H1 (cell line): ENCODE data around the gene SGSM1. TPM values are rescaled to one million over a fixed set of nuclear protein-coding genes. Genes with fewer than 3 reads are reported as not detected.

Experiments used
- CTCF ChIA-PET: fragments of 300-600 bp; sonication (Branson Sonifier 250); formaldehyde crosslinking; loops from one replicate; lab custom pipeline; 2021; ENCODE audit not compliant: partially characterized antibody; lab: Charles Lee
- POLR2A ChIA-PET: fragments of 300-600 bp; sonication (Branson Sonifier 250); formaldehyde crosslinking; loops from one replicate; lab custom pipeline; 2021; ENCODE audit warnings: inconsistent platforms; ENCODE audit not compliant: partially characterized antibody; lab: Charles Lee
- DNase-seq, 2 experiments: peaks; one replicate each; pipeline versions ENCODE4 v3.0.0 to v3.0.0-alpha.2; 2010 to 2022; ENCODE audit warnings: low spot score in 2 of 2, low read depth in 1 of 2, mixed read lengths in 1 of 2
- FAIRE-seq: peaks from 2 replicates; lab custom pipeline; 2011; peaks lifted over from hg19 to GRCh38; lab: Jason Lieb, UNC
- H2AFZ ChIP-seq: 2 replicates; pipeline ENCODE4 v1.8.1; 2012; ENCODE audit warnings: low read length, inconsistent platforms
- H2AK5ac ChIP-seq: 2 replicates; pipeline ENCODE4 v1.6.1; 2013; ENCODE audit warnings: low read depth, low read length
- H2BK120ac ChIP-seq: replicated peaks from 2 replicates; pipeline ENCODE3; 2013; ENCODE audit warnings: low read depth, low read length, inconsistent platforms
- H2BK12ac ChIP-seq: 2 replicates; pipeline ENCODE4 v1.6.1; 2013; ENCODE audit warnings: low read depth, low read length
- H2BK15ac ChIP-seq: 2 replicates; pipeline ENCODE4 v1.6.1; 2013; ENCODE audit warnings: low read length
- H2BK20ac ChIP-seq: 2 replicates; pipeline ENCODE4 v1.6.1; 2013; ENCODE audit warnings: low read length
- H2BK5ac ChIP-seq: 2 replicates; pipeline ENCODE4 v1.6.1; 2013; ENCODE audit warnings: low read depth, low read length
- H3K14ac ChIP-seq: 2 replicates; pipeline ENCODE4 v1.6.1; 2013; ENCODE audit warnings: inconsistent platforms; ENCODE audit not compliant: insufficient read length
- H3K18ac ChIP-seq: 2 replicates; pipeline ENCODE4 v1.6.1; 2013; ENCODE audit warnings: low read length; ENCODE audit errors: extremely low read depth
- H3K23ac ChIP-seq: 2 replicates; pipeline ENCODE4 v1.6.1; 2013; ENCODE audit warnings: inconsistent platforms; ENCODE audit not compliant: insufficient read length
- H3K23me2 ChIP-seq: 2 replicates; pipeline ENCODE4 v1.6.1; 2013; ENCODE audit warnings: low read depth, low read length
- H3K27ac ChIP-seq: 2 replicates; pipeline ENCODE4 v1.6.1; 2011; ENCODE audit warnings: low read depth, low read length, inconsistent platforms
- H3K27me3 ChIP-seq, 4 experiments: replicated peaks in 1 of 4; 1 replicate in 1 of 4; 2 replicates in 3 of 4; pipeline versions ENCODE4 v1.6.1 to v1.8.1; 2011 to 2013; ENCODE audit warnings: low read length in 3 of 4, mild to moderate bottlenecking in 3 of 4, inconsistent platforms in 2 of 4, mixed read lengths in 2 of 4, moderate library complexity in 1 of 4; ENCODE audit not compliant: control insufficient read depth in 3 of 4, insufficient read depth in 3 of 4; ENCODE audit errors: extremely low read depth in 1 of 4
- H3K36me3 ChIP-seq, 4 experiments: 2 replicates each; pipeline versions ENCODE4 v1.6.1 to v1.8.1; 2011 to 2013; ENCODE audit warnings: mild to moderate bottlenecking in 4 of 4, low read length in 3 of 4, moderate library complexity in 2 of 4, control low read depth in 1 of 4, inconsistent platforms in 1 of 4; ENCODE audit not compliant: insufficient read depth in 4 of 4, control insufficient read depth in 2 of 4
- H3K4ac ChIP-seq: replicated peaks from 2 replicates; pipeline ENCODE3; 2013; ENCODE audit warnings: low read length, low read depth, mixed read lengths, inconsistent platforms; ENCODE audit not compliant: insufficient read length
- H3K4me1 ChIP-seq, 4 experiments: replicated peaks in 1 of 4; 1 replicate in 1 of 4; 2 replicates in 3 of 4; pipeline versions ENCODE4 v1.6.1 to v1.8.1; 2011 to 2013; ENCODE audit warnings: low read length in 3 of 4, inconsistent platforms in 2 of 4, mixed read lengths in 1 of 4; ENCODE audit not compliant: insufficient read depth in 4 of 4, control insufficient read depth in 3 of 4
- H3K4me2 ChIP-seq, 2 experiments: 2 replicates each; pipeline versions ENCODE4 v1.6.1 to v1.8.1; 2011 to 2013; ENCODE audit warnings: low read depth in 2 of 2, low read length in 2 of 2, control low read depth in 1 of 2, inconsistent platforms in 1 of 2, mild to moderate bottlenecking in 1 of 2; ENCODE audit not compliant: insufficient read depth in 1 of 2
- H3K4me3 ChIP-seq, 4 experiments: fragments of 200-600, 300-600 bp in 1 of 4; sonication (generic), shearing (Covaris generic), sonication (Bioruptor Twin) in 1 of 4; 2 replicates each; pipeline versions ENCODE4 v1.5.1 to v1.8.1; 2011 to 2016; ENCODE audit warnings: low read length in 4 of 4, low read depth in 3 of 4, control low read depth in 2 of 4, inconsistent platforms in 2 of 4, mild to moderate bottlenecking in 2 of 4, mixed read lengths in 1 of 4, moderate library complexity in 1 of 4; ENCODE audit not compliant: insufficient read depth in 2 of 4; ENCODE audit errors: extremely low read depth in 1 of 4
- H3K56ac ChIP-seq: replicated peaks from 2 replicates; pipeline ENCODE3; 2013; ENCODE audit warnings: low read depth, mild to moderate bottlenecking, mixed read lengths, low read length, inconsistent platforms; ENCODE audit not compliant: insufficient read length
- H3K79me1 ChIP-seq: 2 replicates; pipeline ENCODE4 v1.6.1; 2013; ENCODE audit warnings: low read depth, low read length, control low read depth
- H3K79me2 ChIP-seq, 2 experiments: 2 replicates each; pipeline versions ENCODE4 v1.6.1 to v1.8.1; 2012 to 2013; ENCODE audit warnings: low read length in 2 of 2, mild to moderate bottlenecking in 2 of 2, inconsistent platforms in 1 of 2; ENCODE audit not compliant: insufficient read depth in 2 of 2, control insufficient read depth in 1 of 2
- H3K9ac ChIP-seq, 4 experiments: replicated peaks in 1 of 4; 1 replicate in 1 of 4; 2 replicates in 3 of 4; pipeline versions ENCODE4 v1.6.1 to v1.8.1; 2011 to 2013; ENCODE audit warnings: low read depth in 3 of 4, low read length in 3 of 4, control low read depth in 2 of 4, mild to moderate bottlenecking in 2 of 4, moderate library complexity in 2 of 4, inconsistent platforms in 1 of 4; ENCODE audit errors: extremely low read depth in 1 of 4
- H3K9me3 ChIP-seq, 2 experiments: 2 replicates each; pipeline versions ENCODE4 v1.6.1 to v1.8.1; 2012 to 2013; ENCODE audit warnings: mild to moderate bottlenecking in 2 of 2, moderate library complexity in 2 of 2, control low read depth in 1 of 2, inconsistent platforms in 1 of 2, low read depth in 1 of 2, low read length in 1 of 2, mixed read lengths in 1 of 2; ENCODE audit not compliant: insufficient read depth in 2 of 2
- H4K20me1 ChIP-seq, 2 experiments: replicated peaks in 1 of 2; 2 replicates each; pipeline versions ENCODE3 to v1.8.1; 2011 to 2013; ENCODE audit warnings: inconsistent platforms in 2 of 2, low read length in 2 of 2, mild to moderate bottlenecking in 1 of 2; ENCODE audit not compliant: insufficient read depth in 2 of 2, control insufficient read depth in 1 of 2
- H4K5ac ChIP-seq: 2 replicates; pipeline ENCODE4 v1.6.1; 2013; ENCODE audit warnings: low read length, low read depth, mixed read lengths, inconsistent platforms; ENCODE audit not compliant: insufficient read length
- H4K8ac ChIP-seq: 2 replicates; pipeline ENCODE4 v1.8.0; 2013; ENCODE audit warnings: mild to moderate bottlenecking, moderate library complexity, low read length, inconsistent platforms; ENCODE audit not compliant: insufficient read depth; ENCODE audit errors: extremely low read depth
- H4K91ac ChIP-seq: replicated peaks from 2 replicates; pipeline ENCODE3; 2013; ENCODE audit warnings: low read length, mixed read lengths, inconsistent platforms; ENCODE audit not compliant: insufficient read length
- ATF3 ChIP-seq: IDR thresholded peaks from 2 replicates; pipeline ENCODE4 v1.6.1; 2011; ENCODE audit warnings: low read depth, mild to moderate bottlenecking, low read length; ENCODE audit not compliant: insufficient read depth
- CREB1 ChIP-seq: IDR thresholded peaks from 2 replicates; pipeline ENCODE4 v1.6.1; 2012; ENCODE audit warnings: inconsistent platforms
- EGR1 ChIP-seq: IDR thresholded peaks from 2 replicates; pipeline ENCODE4 v1.6.1; 2011; ENCODE audit warnings: low read depth, low read length, borderline replicate concordance
- EZH2 ChIP-seq: fragments of 200-600 bp; sonication (generic); IDR thresholded peaks from 2 replicates; pipeline ENCODE4 v1.7.1; 2012; ENCODE audit warnings: low read depth, mild to moderate bottlenecking, moderate library complexity, low read length, inconsistent platforms; ENCODE audit not compliant: severe bottlenecking
- JUND ChIP-seq: IDR thresholded peaks from 2 replicates; pipeline ENCODE4 v1.6.1; 2011; ENCODE audit warnings: mild to moderate bottlenecking, improper control_type of control experiment, low read length
- KDM4A ChIP-seq: IDR thresholded peaks from one replicate; pipeline ENCODE4 v1.7.1; 2012; ENCODE audit warnings: low read depth, mild to moderate bottlenecking, moderate library complexity, low read length, inconsistent platforms; ENCODE audit not compliant: severe bottlenecking
- NANOG ChIP-seq: IDR thresholded peaks from 2 replicates; pipeline ENCODE4 v1.6.1; 2011; ENCODE audit warnings: low read length, low read depth, mild to moderate bottlenecking, inconsistent platforms; ENCODE audit not compliant: insufficient read depth, poor library complexity, severe bottlenecking
- RAD21 ChIP-seq, 2 experiments: IDR thresholded peaks in 1 of 2; conservative IDR thresholded peaks in 1 of 2; 2 replicates each; pipeline ENCODE4 v1.6.1; 2011; ENCODE audit warnings: low read depth in 2 of 2, low read length in 2 of 2, improper control_type of control experiment in 1 of 2, inconsistent platforms in 1 of 2, mild to moderate bottlenecking in 1 of 2, moderate library complexity in 1 of 2
- SIRT6 ChIP-seq: IDR thresholded peaks from one replicate; pipeline ENCODE4 v1.7.1; 2012; ENCODE audit warnings: low read length, inconsistent platforms
- SIX5 ChIP-seq: IDR thresholded peaks from 2 replicates; pipeline ENCODE4 v1.6.1; 2011; ENCODE audit warnings: mild to moderate bottlenecking, low read depth, low read length
- SP4 ChIP-seq: IDR thresholded peaks from 2 replicates; pipeline ENCODE4 v1.6.1; 2012; ENCODE audit warnings: low read length, inconsistent platforms
- SUZ12 ChIP-seq: fragments of 200-600 bp; sonication (generic); IDR thresholded peaks from 2 replicates; pipeline ENCODE4 v1.6.1; 2012; ENCODE audit warnings: mild to moderate bottlenecking, inconsistent platforms, low read length, moderate library complexity, mixed read lengths
- WGBS, 2 experiments: shearing (Covaris generic) in 1 of 2; methylation state at CpG; one replicate each; pipeline versions ENCODE4 v1.1.6 to v1.1.7; 2013 to 2015; ENCODE audit warnings: low lambda C conversion rate in 2 of 2, mixed read lengths in 2 of 2, inconsistent platforms in 1 of 2, low coverage in 1 of 2, missing lambda C conversion rate in 1 of 2; ENCODE audit not compliant: insufficient replicate concordance in 2 of 2, insufficient coverage in 1 of 2, insufficient read length in 1 of 2; ENCODE audit errors: extremely low coverage in 1 of 2, missing lambda C conversion rate in 1 of 2; 5-methylcytosine and 5-hydroxymethylcytosine counted together
- polyA plus RNA-seq, 7 experiments: library from polyadenylated mRNA; depleted of rRNA in 3 of 7; stranded (reverse) in 5 of 7; unstranded in 2 of 7; fragments of >200 nt in 5 of 7; fragments of 200-250 nt in 2 of 7; gene quantifications; 1 replicate in 5 of 7; 2 replicates in 1 of 7; 4 replicates in 1 of 7; pipeline versions ENCODE4 v1.2.1 to v1.2.3, GENCODE V29; 2011 to 2013; ENCODE audit warnings: missing spikeins in 2 of 7, mixed read lengths in 2 of 7
- total RNA-seq: library from RNA; stranded (reverse); fragmentation: NEBNext Ultra II Directional; extraction: Animal tissue kit (Norgen Biotek cat#: 25700); gene quantifications from 2 replicates; pipeline ENCODE4 v1.2.1, GENCODE V29; 2021
- TF ChIP-seq, protein P1 (sequence below): IDR thresholded peaks from 2 replicates; pipeline ENCODE4 v1.6.1; 2012; ENCODE audit warnings: inconsistent platforms

The SGSM1 gene
- total and polyA plus RNA-seq, 2 of the 8 experiments (the other 6 are each of a cell fraction or from before 2014, with no cell fraction given) = 2.8 to 5.2 TPM

DNA sequence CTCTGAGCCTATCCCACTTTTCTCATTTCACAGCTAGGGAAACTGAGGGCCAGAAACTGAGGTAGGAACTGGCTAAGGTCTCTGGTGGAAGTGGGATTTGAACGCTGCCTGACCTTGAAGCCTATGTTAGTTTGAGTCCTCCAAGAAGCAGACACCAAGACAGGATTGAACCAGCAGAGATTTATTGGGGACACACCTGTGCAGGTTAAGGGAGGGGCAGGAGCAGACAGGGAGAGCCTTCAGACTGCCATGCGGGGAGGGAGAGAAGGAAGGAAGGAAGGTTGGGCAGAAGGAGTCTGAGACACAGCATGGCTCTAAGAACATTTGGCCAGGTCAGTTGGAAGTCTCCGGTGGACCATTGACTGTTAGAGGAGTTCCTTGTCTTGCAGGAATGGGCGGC is 59.5 kb downstream of the SGSM1 start:
- Histone ChIP-seq H4K5ac (no peak overlapping the region), H2AFZ (no peak overlapping the region), H3K9ac (no peak overlapping the region), H3K36me3 (peaks cover 0 to 2% (median 0%) of the 10 kb centered on the region in 4 experiments; a peak in 1 of 8 replicates), H3K79me2 (no peaks in the 10 kb centered on the region), H3K23me2 (no peaks in the 10 kb centered on the region), H3K27ac (no peak overlapping the region), H2BK12ac (no peak overlapping the region), H2BK5ac (no peak overlapping the region), H3K4me1 (no peaks in the 10 kb centered on the region), H3K18ac (no peak overlapping the region), H4K20me1 (peaks cover 0 to 1% of the 10 kb centered on the region in 2 experiments), H3K27me3 (no peaks in the 10 kb centered on the region; a peak in 1 of 7 replicates), H2BK20ac (no peak overlapping the region), H3K9me3 (no peaks in the 10 kb centered on the region), H4K8ac (0 out of 2 replicates have a peak overlapping the region, but pooled peaks have one; percentile 20), H2BK15ac (no peak overlapping the region), H3K56ac (no peak overlapping the region), H3K4me3 (no peak overlapping the region), H3K4me2 (no peak overlapping the region), H2AK5ac (no peak overlapping the region), H4K91ac (no peak overlapping the region), H3K14ac (no peak overlapping the region), H2BK120ac (no peak overlapping the region), H3K79me1 (no peaks in the 10 kb centered on the region), H3K4ac (no peak overlapping the region), H3K23ac (no peak overlapping the region)
- 83% methylated on average over 4 of the region's 4 CpGs; no CpG with 5 or more reads in 1 of the 2 experiments for whole genome bisulfite sequencing, 2 experiments
- CTCF ChIA-PET = interaction anchor here (1.1 to 2.3 kb wide), 4 partner anchors 10 to 191 kb away, joined by 3 to 14 read pairs (median 5); no protein-coding TSS in a partner anchor
- DNase-seq (no peak), FAIRE-seq (no peak)
- POLR2A ChIA-PET = no interaction called here
- no peak for TF ChIP-seq EGR1
- TF ChIP-seq RAD21 (IDR thresholded peaks at IDR 0.05 in 1 of 2, conservative IDR thresholded peaks at IDR 0.05 in 1 of 2; ENCODE audit: low read depth in 2 of 2, low read length in 2 of 2) = no peak
- TF ChIP-seq SIX5 = no peak
- TF ChIP-seq SIRT6 = no peak
- TF ChIP-seq EZH2 = no peak
- no peak for TF ChIP-seq CREB1
- no peak for TF ChIP-seq JUND
- TF ChIP-seq SP4 = no peak
- TF ChIP-seq, protein P1, sequence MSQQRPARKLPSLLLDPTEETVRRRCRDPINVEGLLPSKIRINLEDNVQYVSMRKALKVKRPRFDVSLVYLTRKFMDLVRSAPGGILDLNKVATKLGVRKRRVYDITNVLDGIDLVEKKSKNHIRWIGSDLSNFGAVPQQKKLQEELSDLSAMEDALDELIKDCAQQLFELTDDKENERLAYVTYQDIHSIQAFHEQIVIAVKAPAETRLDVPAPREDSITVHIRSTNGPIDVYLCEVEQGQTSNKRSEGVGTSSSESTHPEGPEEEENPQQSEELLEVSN = no peak
- TF ChIP-seq KDM4A = no peak
- no peak for TF ChIP-seq ATF3
- TF ChIP-seq SUZ12 = no peak
- no peak for TF ChIP-seq NANOG
